ENCODE results near the gene THEMIS2.
"Not testable (repeated sequence)": the region's sequence is repeated elsewhere in the genome, so short reads cannot be mapped to it uniquely, and the experiment has no call there.

THEMIS2 gene

DNA sequence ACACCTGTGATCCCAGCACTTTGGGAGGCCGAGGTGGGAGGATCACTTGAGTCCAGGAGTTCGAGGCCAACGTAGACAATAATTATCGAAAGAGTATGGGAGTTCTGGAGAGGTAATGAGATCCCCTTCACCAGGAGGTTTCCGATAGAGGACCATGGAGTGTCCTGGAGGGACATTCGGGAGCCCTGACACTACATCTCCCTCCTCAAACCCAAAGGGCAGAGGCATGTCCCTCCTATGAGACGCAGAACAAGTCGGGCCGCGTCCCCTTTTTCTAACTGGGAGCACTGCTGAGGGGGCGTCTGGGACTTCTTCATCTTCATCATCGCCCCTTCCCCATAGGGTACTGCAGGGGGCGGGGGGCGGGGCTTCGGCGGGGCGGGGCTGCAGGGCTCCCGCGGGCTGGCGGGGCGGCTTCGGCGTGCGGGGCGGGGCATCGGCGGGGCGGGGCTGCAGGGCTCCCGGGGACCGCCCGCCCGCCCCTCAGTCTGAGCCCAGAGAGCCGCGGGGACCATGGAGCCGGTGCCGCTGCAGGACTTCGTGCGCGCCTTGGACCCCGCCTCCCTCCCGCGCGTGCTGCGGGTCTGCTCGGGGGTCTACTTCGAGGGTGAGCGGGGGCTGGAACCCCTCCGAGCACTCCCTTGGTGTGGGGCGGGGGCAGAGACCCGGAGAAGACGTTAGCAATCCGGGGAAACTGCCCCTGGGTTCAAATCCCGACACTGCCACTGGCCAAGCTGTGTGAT, at the start of gene THEMIS2:
TSS of gene THEMIS2 (plus strand) at position 486 of the 743 bp plus-strand sequence. CDS start at position 514, 28 bp downstream.
- DNase-seq (ENCODE audit: low spot score) = peak; percentile 75

DNA sequence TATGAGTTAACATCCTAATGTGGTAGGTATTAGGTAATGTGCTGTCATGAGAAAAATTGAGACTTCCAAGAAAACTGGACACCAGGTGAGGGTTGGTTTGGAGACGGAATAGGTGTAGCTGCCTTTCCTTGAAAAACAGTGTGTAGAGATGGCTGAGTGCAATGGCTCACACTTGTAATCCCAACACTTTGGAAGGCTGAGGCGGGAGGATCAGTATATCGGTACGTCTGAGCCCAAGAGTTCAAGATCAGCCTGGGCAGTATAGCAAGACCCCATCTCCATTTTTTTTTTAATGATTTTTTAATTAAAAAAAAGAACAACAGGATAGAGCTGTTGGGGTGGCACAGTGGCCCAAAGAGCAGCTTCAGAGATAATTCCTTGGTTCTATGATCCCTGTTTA, 48.6 kb upstream of the THEMIS2 start:
- DNase-seq (ENCODE audit: low spot score) = no peak

DNA sequence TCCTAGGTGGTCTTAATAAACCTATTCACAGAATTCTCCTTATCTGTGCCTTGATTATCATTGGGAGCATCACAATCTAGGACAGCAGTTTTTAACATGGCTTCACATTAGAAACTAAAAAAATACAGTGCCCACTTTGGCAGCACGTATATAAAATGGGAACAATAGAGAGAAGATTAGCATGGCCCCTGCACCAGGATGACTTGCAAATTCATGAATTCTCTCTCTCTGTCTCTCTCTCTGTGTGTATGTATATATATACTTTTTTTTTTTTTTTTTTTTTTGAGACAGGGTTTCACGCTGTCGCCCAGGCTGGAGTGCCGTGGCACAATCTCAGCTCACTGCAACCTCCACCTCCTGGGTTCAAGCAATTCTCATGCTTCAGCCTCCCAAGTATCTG, 47.9 kb upstream of the THEMIS2 start:
- no peak for DNase-seq (ENCODE audit: low spot score)

DNA sequence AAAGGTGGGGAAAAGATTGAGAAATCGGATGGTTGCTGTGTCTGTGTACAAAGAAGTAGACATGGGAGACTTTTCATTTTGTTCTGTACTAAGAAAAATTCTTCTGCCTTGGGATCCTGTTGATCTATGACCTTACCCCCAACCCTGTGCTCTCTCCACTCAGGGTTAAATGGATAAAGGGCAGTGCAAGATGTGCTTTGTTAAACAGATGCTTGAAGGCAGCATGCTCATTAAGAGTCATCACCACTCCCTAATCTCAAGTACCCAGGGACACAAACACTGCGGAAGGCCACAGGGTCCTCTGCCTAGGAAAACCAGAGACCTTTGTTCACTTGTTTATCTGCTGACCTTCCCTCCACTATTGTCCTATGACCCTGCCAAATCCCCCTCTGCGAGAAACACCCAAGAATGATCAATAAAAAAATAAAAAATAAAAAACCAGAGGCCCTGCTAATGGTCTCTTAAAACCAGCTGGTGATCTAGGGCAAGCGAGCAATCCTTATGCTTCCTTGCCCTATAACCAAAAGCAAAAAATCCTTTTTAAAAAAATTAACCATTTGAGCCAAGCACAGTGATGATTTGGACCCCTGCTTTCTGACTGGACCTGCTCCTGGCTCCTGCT, 42.9 kb upstream of the THEMIS2 start:
- not testable (repeated sequence) for DNase-seq (ENCODE audit: low spot score)

DNA sequence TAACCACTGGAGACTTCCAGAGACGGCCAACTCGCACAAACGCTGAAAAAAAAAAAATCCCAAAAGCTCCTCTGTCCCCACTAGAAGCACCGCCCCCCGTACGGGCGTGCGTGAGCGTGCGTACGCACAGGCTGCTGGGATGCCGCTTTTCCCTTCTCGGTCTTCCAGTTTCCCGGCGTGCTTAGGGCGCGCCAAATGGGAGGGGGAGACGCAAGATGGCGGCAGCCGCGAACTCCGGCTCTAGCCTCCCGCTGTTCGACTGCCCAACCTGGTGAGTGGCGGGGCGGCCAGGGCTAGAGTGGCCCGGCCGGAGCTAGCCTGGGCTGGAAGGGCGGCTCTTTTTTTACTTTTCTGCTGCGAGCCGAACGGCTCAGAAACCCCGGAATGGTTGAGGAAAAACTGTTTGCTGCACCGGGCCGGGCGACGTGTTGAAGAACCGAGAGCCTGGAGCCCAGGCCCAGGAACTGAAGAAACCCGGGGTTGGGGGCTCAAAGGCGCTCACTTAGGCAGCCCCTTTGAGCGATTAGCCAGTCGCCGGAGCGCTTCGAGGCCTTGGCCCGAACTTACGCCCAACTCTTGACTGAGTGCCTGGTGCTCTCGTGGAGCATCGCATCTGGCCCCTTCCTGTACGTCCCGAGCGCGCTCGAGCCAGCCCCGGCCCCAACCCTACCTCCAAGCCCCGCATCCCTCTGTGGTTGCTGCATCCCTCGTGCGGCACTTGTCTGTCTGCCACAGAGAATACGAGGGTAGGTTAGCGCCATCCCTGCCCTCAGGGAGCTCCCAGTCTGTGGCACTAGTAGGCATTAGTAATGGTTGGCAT, 41.5 kb upstream of the THEMIS2 start, which contains the start of gene PPP1R8:
TSS of gene PPP1R8 (plus strand) at position 162 of the 820 bp plus-strand sequence. CDS start at position 216, 54 bp downstream.
- peak; percentile 89 for DNase-seq (ENCODE audit: low spot score)

DNA sequence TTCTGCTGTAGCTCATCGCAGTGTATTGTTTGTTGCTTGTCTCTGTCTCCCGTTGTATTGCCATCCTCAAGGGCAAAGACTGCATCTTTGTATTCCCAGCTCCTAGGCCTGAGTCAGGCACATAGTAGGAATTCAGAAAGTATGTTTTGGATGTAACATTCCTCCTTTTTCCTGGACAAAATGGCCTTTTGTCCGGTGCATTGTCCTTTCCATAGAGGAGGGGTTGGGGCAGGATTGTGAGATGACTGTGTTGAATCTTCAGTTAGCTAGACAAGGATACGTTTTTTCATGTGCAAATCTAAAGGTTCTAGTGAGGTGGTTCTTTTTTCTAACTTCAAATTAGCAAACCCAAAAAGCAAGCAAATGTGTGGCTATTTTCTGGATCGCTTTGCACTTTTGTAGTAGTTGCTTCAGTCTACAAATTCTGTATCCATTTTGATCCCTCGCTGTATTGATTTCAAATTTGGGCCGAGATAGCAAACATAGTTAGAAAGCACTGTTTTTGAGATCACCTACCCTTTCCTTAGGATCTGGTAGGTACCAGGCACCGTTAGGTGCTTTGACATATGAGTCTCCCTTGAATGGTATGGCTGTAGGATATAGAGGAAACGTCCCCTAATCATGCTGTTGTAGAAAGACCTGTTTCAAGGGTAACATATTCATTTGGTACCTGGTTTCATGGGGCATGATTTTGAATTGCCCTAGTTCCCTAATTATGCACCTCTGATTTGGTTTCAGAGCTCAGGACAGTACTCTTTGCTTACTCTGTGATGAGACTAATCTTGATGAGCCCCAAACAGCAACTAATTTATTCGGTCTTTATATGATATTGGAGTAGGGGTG, 40.6 kb upstream of the THEMIS2 start:
- DNase-seq (ENCODE audit: low spot score) = no peak

DNA sequence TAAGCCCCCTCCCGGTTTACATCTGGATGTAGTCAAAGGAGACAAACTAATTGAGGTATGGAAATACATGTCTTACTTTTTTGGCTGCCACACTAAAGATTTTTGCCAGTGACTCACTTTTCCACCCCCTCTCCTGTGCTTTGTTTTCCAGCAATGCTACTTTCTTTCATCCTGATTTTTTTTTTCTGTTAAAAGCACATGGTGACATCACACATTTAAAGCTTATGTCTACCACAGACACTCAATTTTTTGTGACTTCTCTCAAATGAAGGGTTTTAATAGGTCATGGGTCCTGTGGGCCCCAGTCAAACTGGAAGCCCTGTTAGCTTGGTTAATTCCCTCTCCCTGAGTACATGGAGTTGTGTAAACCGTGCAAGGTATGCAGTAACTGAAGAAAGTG, 39.6 kb upstream of the THEMIS2 start:
- no peak for DNase-seq (ENCODE audit: low spot score)

DNA sequence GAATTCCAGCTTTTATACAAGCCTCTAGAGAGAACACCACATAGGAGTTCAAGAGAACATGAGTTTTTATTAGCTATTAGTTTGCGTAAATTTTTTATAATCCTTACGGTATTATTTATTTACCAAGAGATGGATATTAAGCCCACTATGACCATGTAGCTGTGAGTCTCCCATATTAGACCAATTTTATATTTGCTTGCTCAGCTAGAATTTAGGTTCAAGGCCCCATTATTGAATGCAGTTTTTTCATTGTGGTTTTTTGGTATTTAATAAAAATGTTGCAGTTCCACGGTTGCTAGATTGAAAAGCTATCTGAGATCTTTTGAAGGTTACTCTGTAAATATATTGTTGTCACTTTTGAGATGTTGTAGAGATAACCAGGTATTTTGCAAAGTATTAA, 38.9 kb upstream of the THEMIS2 start:
- DNase-seq (ENCODE audit: low spot score) = no peak

DNA sequence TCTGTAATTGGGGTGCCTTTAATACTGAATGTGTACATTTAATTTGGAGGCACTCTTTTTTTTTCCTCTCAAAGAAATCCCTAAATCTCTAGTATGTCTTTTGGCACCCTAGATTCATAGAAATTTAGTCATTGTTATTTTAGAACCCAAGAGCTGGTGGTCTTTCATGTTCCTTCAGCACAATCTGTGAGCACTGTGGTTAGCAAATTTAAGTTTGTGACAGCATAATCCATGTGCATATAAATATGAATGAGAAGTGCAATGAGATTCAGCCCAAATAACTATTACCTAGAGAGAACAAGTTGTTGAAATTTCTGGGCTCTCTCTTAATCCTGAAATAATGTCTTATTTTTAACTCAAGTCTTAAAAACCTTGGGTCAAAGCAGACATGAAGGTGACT, 37.3 kb upstream of the THEMIS2 start:
- no peak for DNase-seq (ENCODE audit: low spot score)

DNA sequence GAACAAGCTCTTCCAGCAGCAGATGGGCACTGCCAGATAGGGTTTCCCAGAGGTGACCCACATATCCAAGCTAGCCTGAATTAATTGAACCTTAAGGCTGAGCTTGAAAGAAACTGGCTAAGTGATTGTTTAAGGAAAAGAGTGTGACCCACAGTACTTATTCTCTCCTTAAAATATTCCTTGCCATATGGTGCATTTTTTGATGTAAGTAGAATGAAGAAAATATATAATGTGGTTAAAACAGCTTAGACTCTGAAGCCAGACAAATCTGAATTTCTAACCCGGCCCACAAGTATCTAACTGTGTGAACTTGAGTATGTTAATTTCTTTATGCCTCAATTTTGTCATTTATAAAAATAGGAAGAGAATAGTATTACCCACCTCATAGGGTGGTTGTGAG, 36.8 kb upstream of the THEMIS2 start:
- DNase-seq (ENCODE audit: low spot score) = no peak

DNA sequence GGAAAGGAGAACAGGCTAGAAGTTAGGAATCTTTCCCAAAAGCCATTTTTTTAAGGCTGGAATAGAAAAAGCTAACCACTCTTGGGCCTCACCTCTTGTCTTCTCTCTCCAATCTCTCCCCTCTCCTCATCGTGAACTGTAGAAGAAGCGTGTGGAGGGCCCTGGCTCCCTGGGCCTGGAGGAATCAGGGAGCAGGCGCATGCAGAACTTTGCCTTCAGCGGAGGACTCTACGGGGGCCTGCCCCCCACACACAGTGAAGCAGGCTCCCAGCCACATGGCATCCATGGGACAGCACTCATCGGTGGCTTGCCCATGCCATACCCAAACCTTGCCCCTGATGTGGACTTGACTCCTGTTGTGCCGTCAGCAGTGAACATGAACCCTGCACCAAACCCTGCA, 22.4 kb upstream of the THEMIS2 start:
- DNase-seq (ENCODE audit: low spot score) = no peak

DNA sequence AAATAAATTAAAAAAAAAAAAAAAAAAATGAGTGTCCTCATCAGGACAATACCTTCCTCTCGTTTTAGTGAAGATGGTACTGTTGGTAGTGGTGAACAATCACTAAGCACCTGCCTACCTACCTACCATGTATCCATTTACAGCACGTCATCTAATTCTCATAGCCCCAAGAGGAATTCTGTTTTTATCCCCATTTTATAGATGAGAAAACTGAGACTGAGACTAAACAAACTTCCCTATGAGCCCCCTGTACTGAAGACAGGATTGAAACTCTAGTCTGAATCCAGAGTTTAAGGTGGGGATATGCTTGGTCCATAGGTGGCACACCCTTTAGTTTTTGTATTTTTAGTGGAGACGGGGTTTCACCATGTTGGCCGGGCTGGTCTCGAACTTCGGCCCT, 17.3 kb upstream of the THEMIS2 start:
- DNase-seq (ENCODE audit: low spot score) = no peak

DNA sequence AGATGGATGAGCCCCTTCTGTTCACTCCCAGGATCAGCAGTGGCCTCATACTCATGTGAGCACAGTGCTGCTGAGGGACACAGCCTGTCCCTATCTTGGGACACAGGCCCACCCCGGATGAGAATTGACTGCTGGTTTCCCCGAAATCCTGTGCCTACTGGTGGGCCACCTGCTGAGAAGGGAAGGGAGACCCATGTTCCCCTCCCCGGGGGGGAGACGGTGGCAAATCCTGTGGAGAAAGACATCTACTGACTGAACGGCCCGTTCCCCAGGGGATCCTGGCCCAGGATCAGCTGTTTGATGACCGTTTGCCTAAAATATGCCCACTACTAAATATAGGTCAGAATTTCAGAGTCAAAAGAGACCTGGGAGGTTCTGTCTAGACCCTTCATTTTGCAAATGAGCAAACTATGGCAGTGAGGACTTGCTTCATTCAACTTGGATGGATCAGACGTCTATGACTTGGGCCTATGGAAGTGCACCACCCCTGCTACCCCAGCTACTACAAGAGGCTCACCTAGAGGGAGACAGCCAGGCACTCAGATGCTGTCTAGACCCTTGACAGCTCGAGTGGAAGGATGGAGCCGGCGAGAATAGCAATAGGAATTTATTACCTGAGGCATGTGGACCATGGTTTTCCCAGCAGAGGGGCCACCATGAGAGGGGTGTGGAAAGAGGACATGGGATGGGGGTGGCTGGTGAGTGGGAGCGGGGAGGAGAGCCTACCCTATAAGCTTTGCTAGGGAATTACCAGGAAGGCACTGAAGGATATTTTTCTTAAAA, 15.6 kb upstream of the THEMIS2 start:
- no peak for DNase-seq (ENCODE audit: low spot score)

DNA sequence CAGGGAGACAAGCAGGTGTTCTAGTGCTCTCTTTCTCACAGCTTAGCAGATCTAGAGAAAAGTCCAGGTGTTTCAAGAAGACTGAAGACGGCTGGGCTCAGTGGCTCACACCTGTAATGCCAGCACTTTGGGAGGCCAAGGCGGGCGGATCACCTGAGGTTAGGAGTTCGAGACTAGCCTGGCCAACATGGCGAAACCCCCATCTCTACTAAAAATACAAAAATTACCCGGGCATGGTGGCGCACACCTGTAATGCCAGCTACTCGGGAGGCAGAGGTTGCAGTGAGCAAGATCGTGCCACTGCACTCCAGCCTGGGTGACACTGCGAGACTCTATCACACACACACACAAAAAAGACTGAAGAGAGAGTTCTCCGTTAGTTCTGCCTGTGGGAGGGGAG, 14.8 kb upstream of the THEMIS2 start:
- not testable (repeated sequence) for DNase-seq (ENCODE audit: low spot score)

DNA sequence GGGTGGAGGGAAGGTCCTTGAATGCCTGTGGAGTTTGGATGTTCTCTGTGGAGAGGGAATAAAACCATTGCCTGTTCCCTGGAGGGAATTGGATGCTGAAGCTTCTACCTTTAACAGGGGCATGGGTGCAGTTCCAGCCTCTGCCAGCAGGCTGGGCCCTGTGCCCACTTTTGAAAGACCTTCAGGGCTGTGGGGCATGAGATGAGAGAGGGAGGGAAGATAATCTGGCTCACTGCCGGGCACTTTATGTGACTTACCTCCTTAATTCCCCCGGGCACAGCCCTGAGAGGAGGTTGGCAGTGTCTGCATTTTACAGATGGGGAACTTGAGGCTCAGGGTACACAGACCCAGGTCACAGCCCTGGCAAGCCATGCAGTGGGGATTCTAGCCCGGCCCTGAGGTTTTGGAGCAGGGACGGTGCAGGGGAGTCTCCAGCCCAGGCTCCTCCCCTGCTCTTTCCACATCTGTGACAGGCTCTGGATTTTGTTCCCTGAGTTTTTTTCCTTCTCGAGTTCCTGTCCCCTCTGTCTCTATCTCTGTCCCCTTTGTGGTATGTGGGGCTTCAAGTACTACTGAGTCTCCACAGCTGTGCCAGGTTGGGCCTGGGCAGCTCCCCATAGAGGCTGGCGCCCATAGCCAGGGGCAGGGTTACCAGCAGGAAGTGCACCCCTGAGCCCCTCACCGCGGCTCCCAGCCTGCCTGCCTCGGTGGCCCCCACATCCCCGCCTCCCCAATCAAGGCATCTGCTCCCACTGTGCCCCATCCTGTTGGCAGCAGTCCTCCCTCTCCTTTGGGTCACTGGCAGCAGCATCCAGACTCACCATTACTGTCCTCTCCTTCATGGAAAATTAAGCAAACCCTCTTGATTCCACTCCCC, 14.0 kb upstream of the THEMIS2 start:
- DNase-seq (ENCODE audit: low spot score) = peak; percentile 87

DNA sequence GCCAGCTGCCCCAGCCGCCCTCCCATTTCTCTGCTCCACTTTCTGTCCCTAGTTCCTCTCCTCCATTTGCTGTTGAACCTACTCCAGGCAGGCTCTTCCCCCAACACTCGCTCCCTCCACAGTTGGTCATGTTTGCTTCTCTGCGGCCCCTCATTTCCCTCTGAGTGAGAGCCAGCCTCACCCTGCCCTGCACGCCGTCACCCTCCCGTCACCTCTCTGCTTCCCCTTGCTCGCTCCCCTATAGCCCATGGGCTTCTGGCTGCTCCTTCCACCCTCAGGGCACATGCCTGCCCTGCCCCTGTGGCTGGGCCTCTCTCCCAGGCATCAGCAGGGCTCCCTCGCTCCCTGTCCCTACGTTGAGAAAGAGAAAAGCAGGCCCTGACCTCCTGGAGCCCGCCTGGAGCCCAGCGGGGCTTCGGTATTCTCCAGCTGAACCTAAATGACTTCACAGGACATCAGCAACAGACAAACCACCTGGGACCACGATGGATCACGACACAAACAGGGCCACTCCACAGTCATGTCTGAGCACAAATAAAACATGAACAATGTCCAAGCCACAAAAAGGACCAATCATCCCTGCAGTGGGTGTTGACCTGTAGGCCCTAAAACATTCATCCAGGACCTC, 13.3 kb upstream of the THEMIS2 start:
- DNase-seq (ENCODE audit: low spot score) = no peak

DNA sequence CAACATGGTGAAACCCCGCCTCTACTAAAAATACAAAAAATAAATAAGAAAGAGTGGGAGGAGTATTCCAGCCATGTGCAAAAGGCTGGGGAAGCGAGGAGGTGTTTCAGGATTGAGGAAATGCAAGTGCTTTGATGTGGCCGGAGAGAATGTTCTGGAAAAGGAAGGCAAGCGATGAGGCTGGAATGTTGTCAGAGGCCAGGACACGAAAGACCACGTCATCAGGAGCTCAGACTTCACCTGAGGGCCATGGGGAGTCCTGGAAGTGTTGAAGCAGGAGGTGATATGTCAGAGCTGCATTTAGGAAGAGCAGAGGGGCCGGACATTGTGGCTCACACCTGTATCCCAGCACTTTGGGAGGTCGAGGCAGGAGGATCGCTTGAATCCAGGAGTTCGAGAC, 10.9 kb upstream of the THEMIS2 start:
- no peak for DNase-seq (ENCODE audit: low spot score)

DNA sequence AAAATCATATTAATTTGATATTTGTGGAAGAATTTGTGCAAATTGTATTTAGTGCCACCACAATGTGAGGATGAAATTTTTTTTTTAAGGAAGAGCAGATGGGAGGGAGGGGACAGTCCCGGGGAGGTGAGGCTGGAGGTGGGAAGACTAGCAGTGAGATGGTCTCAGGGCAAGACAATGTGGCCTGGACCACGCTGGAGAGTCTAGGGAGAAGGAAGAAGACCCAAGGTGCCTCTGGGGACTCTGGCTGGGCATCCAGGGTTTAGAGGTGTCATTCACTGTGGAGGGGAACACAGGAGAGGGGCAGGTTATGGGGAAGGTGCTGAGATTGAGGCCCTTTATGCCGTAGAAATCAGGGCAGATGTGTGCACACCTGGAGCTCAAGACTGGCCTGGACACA, 10.3 kb upstream of the THEMIS2 start:
- DNase-seq (ENCODE audit: low spot score) = no peak

DNA sequence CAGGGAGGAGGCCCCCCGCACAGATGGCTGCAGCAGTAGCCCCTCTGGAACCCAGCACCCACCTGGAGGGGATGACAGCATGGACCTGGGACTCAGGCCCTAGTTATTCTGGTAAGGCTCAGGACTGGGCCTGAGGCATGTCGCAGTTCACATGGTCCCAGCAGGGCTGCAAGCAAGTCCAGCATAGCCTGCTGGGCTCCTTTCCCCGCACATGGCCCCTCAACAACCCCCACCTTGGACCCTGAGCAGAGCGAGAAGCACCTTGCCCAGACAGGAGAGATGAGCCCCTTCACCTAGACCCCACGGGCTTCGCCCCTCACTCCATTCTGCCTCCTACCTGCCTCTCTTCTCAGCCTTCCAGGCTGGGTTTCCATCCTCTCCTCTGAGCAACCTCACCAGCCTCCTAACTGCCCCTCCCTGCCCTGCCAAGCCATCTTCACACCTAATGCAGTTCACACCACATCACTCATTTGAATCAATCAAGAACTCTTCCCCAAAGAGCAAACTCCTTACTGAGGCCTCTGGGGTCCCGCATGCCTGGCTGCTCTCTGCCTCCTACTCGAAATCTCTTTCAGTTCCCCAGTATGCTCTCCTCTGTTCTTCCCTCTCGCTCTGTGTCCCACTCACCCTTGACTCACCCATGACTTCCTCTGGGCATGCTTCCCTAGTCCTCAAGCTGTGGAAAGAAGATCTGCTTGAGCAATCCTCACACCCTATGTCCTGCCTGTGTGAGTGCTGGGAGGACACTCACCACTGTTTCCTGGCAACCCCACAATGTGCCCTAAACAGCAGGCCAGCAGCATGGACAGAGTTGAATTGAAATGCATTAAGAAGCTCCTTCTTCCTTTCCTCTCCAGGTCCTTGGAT, 9.4 kb upstream of the THEMIS2 start:
- DNase-seq (ENCODE audit: low spot score) = no peak
